ENCODE data around the gene STON2. TPM values are rescaled to one million over a fixed set of nuclear protein-coding genes. Genes with fewer than 3 reads are reported as not detected.
"Not testable (repeated sequence)": the region's sequence is repeated elsewhere in the genome, so short reads cannot be mapped to it uniquely, and the experiment has no call there.

Gene STON2
- polyA plus RNA-seq, 6 donors from 2014 or later, result 0.21 to 0.84 (median 0.29) TPM; not detected in 2

DNA sequence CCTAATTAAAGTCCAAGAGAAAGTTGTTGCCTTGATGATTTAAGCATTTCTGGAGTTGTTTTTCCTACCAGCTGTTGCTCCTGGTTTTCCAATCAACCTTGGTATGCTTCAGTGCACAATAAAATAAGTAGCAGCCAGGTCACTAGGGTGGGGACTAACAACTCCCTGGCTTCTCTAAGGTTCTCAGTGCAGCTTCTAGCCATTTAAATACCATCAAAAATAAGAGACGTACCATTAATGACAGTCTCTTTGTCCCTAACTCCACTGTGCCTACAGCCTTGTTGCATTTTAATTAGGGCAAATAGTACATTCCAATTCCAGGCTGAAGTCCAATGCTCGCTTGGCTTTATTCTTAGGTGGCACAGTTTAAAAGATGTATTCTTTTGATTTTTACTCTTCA, 11.8 kb downstream of the STON2 start:
- Mint-ChIP-seq H3K4me3 (no peak overlapping the region), H3K27ac (no peak overlapping the region), H3K27me3 (peaks cover 8 to 12% (median 9%) of the 10 kb centered on the region in 3 donors), H3K9me3 (no peaks in the 10 kb centered on the region), H3K36me3 (no peaks in the 10 kb centered on the region), H3K4me1 (no peaks in the 10 kb centered on the region)
- ATAC-seq (ENCODE audit: low read depth in 2 of 2) (no peak), DNase-seq (no peak)

DNA sequence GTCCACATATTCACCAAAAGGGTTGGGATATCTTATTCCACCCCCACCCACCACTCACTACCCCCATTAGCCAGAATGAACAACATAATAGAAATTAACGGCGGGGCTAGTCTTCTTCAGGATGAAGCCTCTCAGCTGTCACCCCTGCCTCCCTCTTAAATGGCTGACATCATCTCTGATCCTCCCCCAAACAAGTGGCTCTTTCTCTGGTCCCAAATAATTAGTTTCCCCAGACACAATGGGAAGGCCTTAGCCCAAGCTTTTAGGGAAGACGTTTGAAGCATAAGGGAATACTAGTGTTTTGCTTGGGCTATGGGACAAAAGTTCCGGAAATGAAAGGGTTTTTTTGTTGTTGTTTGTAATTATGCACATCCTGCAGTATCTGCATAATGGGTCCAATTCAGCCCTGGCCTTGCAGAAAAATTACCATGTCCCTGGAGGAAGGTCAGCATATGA, 13.8 kb downstream of the STON2 start:
- H3K36me3 Mint-ChIP-seq, result no peaks in the 10 kb centered on the region
- no peak overlapping the region for H3K4me3 Mint-ChIP-seq
- ATAC-seq (ENCODE audit: low read depth in 2 of 2) (no peak), DNase-seq (no peak)
- H3K4me1 Mint-ChIP-seq, result no peaks in the 10 kb centered on the region
- H3K27me3 Mint-ChIP-seq, result peaks cover 8 to 12% (median 10%) of the 10 kb centered on the region in 3 donors
- H3K9me3 Mint-ChIP-seq, result no peaks in the 10 kb centered on the region
- H3K27ac Mint-ChIP-seq, result no peak overlapping the region

DNA sequence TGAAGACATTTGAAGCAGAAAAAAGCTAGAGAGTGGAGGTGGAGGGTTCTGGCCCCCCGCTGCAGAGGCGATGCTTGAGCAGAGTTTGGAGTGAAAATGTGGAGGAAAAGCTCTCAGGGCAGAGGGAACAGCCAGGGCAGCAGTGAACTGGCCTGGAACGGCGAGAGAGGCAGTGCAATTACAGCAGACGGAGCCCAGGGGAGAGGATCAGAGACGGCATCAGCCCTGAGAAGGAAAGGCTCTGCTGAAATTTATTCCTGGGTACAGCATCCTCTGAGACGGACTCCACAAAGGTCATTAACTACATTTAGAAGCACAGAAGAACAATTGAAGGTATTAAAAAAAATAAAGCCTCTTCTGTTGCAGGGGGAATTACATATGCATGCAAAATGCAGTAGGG, 14.2 kb downstream of the STON2 start:
- Mint-ChIP-seq H3K4me1 (no peaks in the 10 kb centered on the region), H3K9me3 (no peaks in the 10 kb centered on the region), H3K36me3 (no peaks in the 10 kb centered on the region), H3K27ac (no peak overlapping the region), H3K4me3 (no peak overlapping the region), H3K27me3 (peaks cover 8 to 12% (median 10%) of the 10 kb centered on the region in 3 donors)
- ATAC-seq (ENCODE audit: low read depth in 2 of 2) (no peak), DNase-seq (no peak)

DNA sequence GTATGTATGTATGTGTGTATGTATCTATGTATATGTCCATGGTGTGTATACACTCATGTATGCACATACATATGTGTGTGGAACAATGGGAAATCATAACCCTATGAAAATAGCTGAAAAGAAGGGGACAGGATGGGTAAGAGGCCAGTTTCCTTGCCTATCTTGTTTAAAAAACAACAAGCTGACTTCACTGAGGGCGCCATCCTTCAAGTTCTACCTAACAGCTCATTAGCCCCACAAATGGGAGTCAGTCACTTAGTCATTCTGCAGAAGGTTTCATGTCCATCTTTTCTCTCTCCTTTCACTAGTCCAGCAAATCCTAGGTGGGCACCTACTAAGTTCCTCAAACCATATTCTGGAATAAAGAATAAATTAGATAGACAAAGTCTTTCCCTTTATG, 14.7 kb downstream of the STON2 start:
- Mint-ChIP-seq H3K9me3 (peaks cover 0 to 2% (median 0%) of the 10 kb centered on the region in 7 donors), H3K4me1 (no peaks in the 10 kb centered on the region), H3K27ac (no peak overlapping the region), H3K4me3 (no peak overlapping the region), H3K36me3 (no peaks in the 10 kb centered on the region), H3K27me3 (peaks cover 8 to 12% (median 10%) of the 10 kb centered on the region in 3 donors)
- ATAC-seq (ENCODE audit: low read depth in 2 of 2) (no peak), DNase-seq (no peak)

DNA sequence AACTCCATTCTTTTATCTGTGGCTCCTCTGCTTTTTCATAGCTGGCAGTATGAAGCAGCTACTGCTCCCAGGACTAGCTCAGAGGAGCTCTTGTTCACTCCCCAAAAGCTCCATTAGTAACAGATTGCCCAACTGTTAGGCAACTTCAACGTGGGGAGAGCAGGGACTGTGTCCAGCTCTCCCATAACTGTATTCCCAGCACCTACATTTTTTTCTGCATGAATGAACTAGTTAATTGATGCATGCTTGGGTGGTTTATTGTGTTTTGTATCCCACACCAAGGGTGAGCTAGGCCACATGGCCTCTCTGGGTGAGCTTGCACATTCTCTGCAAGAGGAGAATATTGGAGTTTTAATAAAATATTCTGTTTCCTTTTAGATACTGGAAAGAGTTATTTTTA, 15.2 kb downstream of the STON2 start:
- H3K9me3 Mint-ChIP-seq, result peaks cover 0 to 4% (median 0%) of the 10 kb centered on the region in 7 donors
- no peak for ATAC-seq (ENCODE audit: low read depth in 2 of 2)
- DNase-seq, result no peak
- H3K27ac Mint-ChIP-seq, result no peak overlapping the region
- H3K36me3 Mint-ChIP-seq, result no peaks in the 10 kb centered on the region
- peaks cover 8 to 12% (median 10%) of the 10 kb centered on the region in 3 donors for H3K27me3 Mint-ChIP-seq
- no peaks in the 10 kb centered on the region for H3K4me1 Mint-ChIP-seq
- no peak overlapping the region for H3K4me3 Mint-ChIP-seq

DNA sequence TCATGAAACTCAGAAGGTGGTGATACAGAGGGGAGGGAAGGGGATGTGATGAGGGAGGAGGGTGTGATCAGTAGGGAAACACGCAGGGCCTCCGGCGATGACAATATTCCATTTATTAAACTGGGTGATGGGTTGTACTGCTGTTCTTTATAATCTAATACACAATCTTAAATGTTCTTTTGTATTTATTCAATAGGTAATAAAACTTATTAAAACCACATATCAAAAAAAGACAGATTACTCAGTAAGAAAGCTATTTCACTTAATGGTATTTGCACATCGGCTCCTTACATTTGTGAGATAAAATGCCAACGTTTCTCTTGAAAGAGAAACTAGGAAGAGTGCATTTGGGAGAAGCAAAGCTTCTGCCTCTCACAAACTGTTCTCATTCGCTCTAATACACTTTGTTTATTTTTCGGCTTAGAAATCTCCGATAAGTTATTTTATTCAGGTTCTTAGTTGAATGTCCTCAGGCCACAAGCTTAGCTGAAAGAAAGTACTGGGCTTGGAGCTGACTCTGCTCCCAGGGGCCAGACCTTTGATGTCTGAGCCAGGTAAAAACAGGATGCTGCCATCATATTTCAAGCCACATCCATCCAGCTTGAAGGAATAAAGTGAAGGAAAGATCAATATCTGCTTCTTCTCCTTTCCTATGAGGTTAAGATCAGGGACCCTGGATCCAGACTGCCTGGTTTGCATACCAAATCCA, 17.5 kb downstream of the STON2 start:
- Mint-ChIP-seq H3K27me3 (peaks cover 0 to 6% (median 5%) of the 10 kb centered on the region in 3 donors), H3K36me3 (no peaks in the 10 kb centered on the region), H3K27ac (peak overlapping the region in 2 of 6 donors; percentile 33 to 34), H3K9me3 (peaks cover 0 to 4% (median 0%) of the 10 kb centered on the region in 7 donors), H3K4me3 (no peak overlapping the region), H3K4me1 (no peaks in the 10 kb centered on the region)
- no peak for DNase-seq
- no peak for ATAC-seq (ENCODE audit: low read depth in 2 of 2)

DNA sequence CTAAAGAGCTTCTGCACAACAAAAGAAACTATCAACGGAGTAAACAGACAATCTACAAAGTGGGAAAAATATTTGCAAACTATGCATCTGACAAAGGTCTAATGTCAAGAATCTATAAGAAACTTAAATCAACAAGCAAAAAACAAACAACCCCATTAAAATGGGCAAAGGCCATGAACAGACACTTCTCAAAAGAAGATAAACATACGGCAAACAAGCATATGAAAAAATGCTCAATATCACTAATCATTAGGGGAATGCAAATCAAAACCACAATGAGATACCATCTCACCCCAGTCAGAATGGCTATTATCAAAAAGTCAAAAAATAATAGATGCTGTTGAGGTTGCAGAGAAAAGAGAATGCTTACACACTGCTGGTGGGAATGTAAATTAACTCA, 20.1 kb downstream of the STON2 start:
- DNase-seq; ATAC-seq (ENCODE audit: low read depth in 2 of 2); H3K27ac Mint-ChIP-seq: not testable (repeated sequence)

DNA sequence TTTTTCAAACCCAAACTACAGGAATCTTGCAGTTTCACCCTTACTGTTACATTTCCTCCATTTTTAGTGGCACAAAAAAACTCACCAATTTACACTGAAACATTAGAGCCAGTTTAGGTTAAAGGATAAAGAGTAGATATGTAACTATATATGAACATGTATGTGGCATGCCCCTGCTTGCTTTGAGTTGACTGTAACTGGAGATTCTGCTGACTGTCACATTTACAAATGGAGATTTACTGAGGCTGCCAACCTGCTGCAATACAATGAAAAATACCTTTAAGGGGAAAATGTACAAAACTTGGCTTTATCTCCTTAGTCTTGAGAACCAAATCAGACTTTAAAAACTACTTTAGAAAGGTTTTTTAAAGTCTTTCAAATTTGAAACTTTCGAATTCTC, 28.3 kb downstream of the STON2 start:
- peaks cover 4 to 8% (median 8%) of the 10 kb centered on the region in 3 donors for H3K27me3 Mint-ChIP-seq
- H3K4me3 Mint-ChIP-seq, result no peak overlapping the region
- no peak for ATAC-seq (ENCODE audit: low read depth in 2 of 2)
- DNase-seq, result no peak
- H3K27ac Mint-ChIP-seq, result no peak overlapping the region
- H3K9me3 Mint-ChIP-seq, result peaks cover 0 to 1% (median 0%) of the 10 kb centered on the region in 7 donors
- no peaks in the 10 kb centered on the region for H3K4me1 Mint-ChIP-seq
- no peaks in the 10 kb centered on the region for H3K36me3 Mint-ChIP-seq

More for the DNA sequence above, 20.1 kb downstream of the STON2 start:
- not testable (repeated sequence) for H3K4me1 Mint-ChIP-seq, H3K27me3 Mint-ChIP-seq, H3K4me3 Mint-ChIP-seq, H3K36me3 Mint-ChIP-seq
- H3K9me3 Mint-ChIP-seq, result peaks cover 0 to 11% (median 0%) of the 10 kb centered on the region in 7 donors

DNA sequence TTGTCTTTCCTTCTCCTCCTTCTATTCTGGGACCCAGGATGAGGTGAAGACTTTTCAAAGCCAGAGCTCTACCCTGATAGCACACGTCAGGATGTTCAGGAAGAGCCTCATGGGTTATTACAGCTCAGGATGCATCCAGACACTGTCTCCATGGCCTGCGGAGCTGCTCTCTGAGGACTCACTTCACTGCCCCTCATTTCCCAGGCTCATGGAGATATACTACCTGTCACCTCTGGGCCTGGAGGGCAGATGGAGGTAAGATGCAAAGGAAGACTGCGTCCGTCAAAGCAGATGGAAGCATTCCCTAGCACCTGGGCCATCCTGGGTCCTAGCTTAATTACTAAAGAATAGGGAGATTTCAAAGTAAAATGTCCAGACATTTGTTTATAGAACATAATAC, 32.6 kb downstream of the STON2 start:
- H3K9me3 Mint-ChIP-seq, result no peaks in the 10 kb centered on the region
- H3K27me3 Mint-ChIP-seq, result peaks cover 0 to 11% (median 3%) of the 10 kb centered on the region in 3 donors
- no peak overlapping the region for H3K4me3 Mint-ChIP-seq
- DNase-seq, result no peak
- ATAC-seq (ENCODE audit: low read depth in 2 of 2), result no peak
- H3K4me1 Mint-ChIP-seq, result no peaks in the 10 kb centered on the region
- no peak overlapping the region for H3K27ac Mint-ChIP-seq
- no peaks in the 10 kb centered on the region for H3K36me3 Mint-ChIP-seq

DNA sequence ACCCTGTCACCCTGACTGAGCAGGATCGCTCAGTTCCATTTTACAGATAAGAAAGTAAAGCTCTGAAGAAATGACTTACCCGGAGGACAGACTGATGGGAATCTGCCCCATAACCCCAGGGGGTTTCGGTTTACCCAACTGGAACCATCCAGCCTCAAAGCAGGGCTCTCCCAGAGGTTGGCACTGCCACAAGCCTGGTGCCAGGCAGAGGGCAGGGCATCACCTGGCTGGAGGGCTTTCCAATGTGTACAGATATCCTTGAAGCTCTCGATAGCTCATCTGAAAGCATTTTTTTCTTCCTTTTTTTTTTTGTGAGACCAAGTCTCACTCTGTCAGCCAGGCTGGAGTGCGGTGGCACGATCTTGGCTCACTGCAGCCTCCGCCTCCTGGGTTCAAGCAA, 33.2 kb downstream of the STON2 start:
- ATAC-seq (ENCODE audit: low read depth in 2 of 2), result no peak

DNA sequence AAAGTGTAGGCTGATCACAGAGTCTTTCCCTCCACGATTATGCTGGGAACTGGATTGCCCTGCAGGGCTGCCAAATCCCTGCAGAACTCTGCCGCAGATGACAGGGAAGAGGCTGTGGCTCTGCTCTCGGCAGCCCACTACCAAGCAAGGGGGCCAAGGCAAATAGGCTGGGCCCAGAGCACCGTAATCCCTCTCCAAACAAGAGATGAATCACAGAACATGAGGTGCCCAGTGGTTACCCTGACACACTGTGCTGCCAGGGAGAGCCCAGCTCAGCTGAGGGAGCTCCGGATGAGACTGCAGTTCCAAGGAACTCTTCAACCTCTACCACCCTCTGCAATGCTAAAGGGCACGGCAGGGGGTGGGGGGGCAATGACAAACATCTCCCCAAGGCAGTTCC, 33.9 kb downstream of the STON2 start:
- H3K36me3 Mint-ChIP-seq, result no peaks in the 10 kb centered on the region
- ATAC-seq (ENCODE audit: low read depth in 2 of 2), result no peak
- H3K27ac Mint-ChIP-seq, result no peak overlapping the region
- H3K4me1 Mint-ChIP-seq, result no peaks in the 10 kb centered on the region
- H3K4me3 Mint-ChIP-seq, result no peak overlapping the region
- no peaks in the 10 kb centered on the region for H3K9me3 Mint-ChIP-seq
- H3K27me3 Mint-ChIP-seq, result peaks cover 0 to 11% (median 0%) of the 10 kb centered on the region in 3 donors
- DNase-seq, result no peak

More for the DNA sequence above, 33.2 kb downstream of the STON2 start:
- H3K4me1 Mint-ChIP-seq, result no peaks in the 10 kb centered on the region
- H3K27ac Mint-ChIP-seq, result no peak overlapping the region
- no peak for DNase-seq
- no peaks in the 10 kb centered on the region for H3K9me3 Mint-ChIP-seq
- H3K4me3 Mint-ChIP-seq, result no peak overlapping the region
- H3K36me3 Mint-ChIP-seq, result no peaks in the 10 kb centered on the region
- peaks cover 0 to 11% (median 0%) of the 10 kb centered on the region in 3 donors for H3K27me3 Mint-ChIP-seq

DNA sequence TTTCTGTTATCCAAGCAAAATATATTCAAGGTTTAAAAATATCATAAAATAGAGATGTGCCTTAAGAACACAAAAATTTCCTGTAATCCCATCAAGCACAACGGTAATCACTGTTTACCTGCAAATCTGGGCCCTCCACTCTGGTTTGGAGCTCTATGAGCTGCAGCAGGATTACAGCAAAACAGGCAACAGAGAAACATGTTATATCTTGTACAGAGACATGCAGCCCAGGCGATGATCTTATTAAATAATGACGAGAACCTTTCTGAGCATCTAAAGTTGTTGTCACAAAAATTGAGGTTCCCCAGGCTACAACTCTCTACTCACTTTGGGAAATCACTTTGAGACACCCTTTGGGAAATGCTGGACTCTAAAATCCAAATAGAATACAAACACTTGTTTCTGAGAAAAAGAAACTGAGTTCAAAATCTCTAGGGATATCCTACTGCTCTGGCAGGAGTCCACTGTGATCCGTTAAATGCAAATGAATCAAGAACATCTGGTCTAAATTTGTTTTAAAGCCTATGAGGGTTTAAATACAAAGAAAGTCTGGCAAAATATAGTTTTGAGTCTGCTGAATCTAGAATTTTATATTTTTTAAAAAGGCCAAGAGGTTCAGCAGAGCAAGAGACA, 36.3 kb downstream of the STON2 start:
- DNase-seq (no peak), ATAC-seq (ENCODE audit: low read depth in 2 of 2) (no peak)
- peaks cover 0 to 5% (median 0%) of the 10 kb centered on the region in 3 donors for H3K27me3 Mint-ChIP-seq
- no peaks in the 10 kb centered on the region for H3K36me3 Mint-ChIP-seq
- no peaks in the 10 kb centered on the region for H3K9me3 Mint-ChIP-seq
- H3K27ac Mint-ChIP-seq, result no peak overlapping the region
- no peak overlapping the region for H3K4me3 Mint-ChIP-seq
- H3K4me1 Mint-ChIP-seq, result no peaks in the 10 kb centered on the region

DNA sequence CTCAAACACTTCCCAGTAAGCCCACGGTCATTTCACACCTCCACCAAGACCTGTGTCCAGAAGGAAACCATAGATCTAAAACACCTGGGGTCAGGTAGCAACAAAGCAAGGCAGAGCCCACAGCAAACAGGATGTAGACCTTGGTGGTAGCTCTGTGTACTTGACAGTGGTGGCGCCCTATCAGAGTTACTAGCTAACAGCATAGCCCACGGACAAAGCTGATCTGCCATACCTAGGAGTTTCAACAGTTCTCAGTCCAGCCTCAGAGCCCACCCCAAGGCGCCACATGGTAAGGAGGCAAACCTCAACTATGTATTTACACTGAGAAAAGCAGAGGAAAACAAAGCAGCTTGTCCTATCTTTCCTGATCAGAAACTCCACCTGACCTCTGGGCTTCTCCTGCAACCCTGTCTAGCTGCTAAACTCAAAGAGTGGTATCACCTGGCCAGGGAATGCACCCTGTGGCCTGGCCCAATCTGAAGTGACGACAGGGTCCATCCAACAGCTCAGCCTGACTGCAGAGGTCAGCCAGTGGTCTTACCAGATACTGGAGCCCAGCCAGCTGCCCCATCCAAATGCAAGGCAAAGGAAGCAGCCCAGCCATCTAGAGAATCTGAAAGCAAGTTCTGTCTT, 46.3 kb downstream of the STON2 start:
- H3K4me3 Mint-ChIP-seq, result no peak overlapping the region
- H3K4me1 Mint-ChIP-seq, result no peaks in the 10 kb centered on the region
- peaks cover 0 to 12% of the 10 kb centered on the region in 2 donors for H3K36me3 Mint-ChIP-seq
- H3K27me3 Mint-ChIP-seq, result peaks cover 0 to 14% (median 0%) of the 10 kb centered on the region in 3 donors
- ATAC-seq (ENCODE audit: low read depth in 2 of 2), result no peak
- DNase-seq, result no peak
- no peak overlapping the region for H3K27ac Mint-ChIP-seq
- H3K9me3 Mint-ChIP-seq, result peaks cover 5 to 24% (median 18%) of the 10 kb centered on the region in 7 donors

DNA sequence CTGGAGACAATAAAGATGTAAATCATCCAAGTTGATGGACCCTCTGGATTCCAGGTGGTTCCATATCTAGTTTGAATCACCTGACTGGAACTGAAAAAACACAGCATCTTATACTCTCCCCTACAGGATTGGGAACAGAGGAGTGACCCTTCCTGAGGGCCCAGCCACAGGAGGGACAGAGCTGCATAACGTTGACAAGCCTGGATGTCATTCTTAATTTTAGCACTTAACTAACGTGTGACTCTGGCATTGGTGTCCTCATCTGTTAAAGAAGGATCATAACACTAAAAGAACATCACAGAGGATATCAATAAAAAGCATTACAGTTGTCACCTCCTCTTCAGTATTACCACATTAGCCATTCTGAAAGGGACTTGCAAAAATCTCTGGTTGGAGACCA, 47.7 kb downstream of the STON2 start:
- Mint-ChIP-seq H3K4me3 (no peak overlapping the region), H3K9me3 (peaks cover 5 to 24% (median 18%) of the 10 kb centered on the region in 7 donors), H3K27ac (no peak overlapping the region), H3K27me3 (peaks cover 0 to 14% (median 0%) of the 10 kb centered on the region in 3 donors), H3K4me1 (peaks cover 0 to 8% (median 4%) of the 10 kb centered on the region in 3 donors), H3K36me3 (peaks cover 0 to 12% of the 10 kb centered on the region in 2 donors)
- no peak for DNase-seq
- ATAC-seq (ENCODE audit: low read depth in 2 of 2), result no peak
